K562 (cell line): Measurements from ENCODE around the gene INPP1. TPM values are rescaled to one million over a fixed set of nuclear protein-coding genes. Genes with fewer than 3 reads are reported as not detected.

Source experiments
- ATF3 ChIP-seq, 2 experiments: fragments of 450-650 bp in 1 of 2; sonication (generic) in 1 of 2; formaldehyde crosslinking in 1 of 2; IDR thresholded peaks in 1 of 2; conservative IDR thresholded peaks in 1 of 2; 2 replicates each; pipeline versions ENCODE4 v1.6.1 to v1.8.1; 2016 to 2023; ENCODE audit warnings: mild to moderate bottlenecking in 2 of 2, moderate library complexity in 2 of 2, inconsistent platforms in 1 of 2, missing genetic modification reagents in 1 of 2
- CCNT2 ChIP-seq: IDR thresholded peaks from 2 replicates; pipeline ENCODE4 v1.6.1; 2011; ENCODE audit warnings: borderline replicate concordance, low read depth, mild to moderate bottlenecking, moderate library complexity, mixed read lengths, low read length; ENCODE audit not compliant: insufficient read length; ENCODE audit errors: extremely low read depth
- EGR1 ChIP-seq: fragments of 450-650 bp; conservative IDR thresholded peaks from 2 replicates; pipeline ENCODE4 v1.6.1; 2017; ENCODE audit warnings: mild to moderate bottlenecking
- FOXK2 ChIP-seq, 2 experiments: fragments of 450-650 bp; IDR thresholded peaks in 1 of 2; conservative IDR thresholded peaks in 1 of 2; 2 replicates each; pipeline ENCODE4 v1.6.1; 2016; ENCODE audit warnings: low read depth in 2 of 2, mild to moderate bottlenecking in 1 of 2
- NELFE ChIP-seq: IDR thresholded peaks from 2 replicates; pipeline ENCODE4 v1.6.1; 2011; ENCODE audit warnings: mild to moderate bottlenecking; ENCODE audit not compliant: insufficient read depth, insufficient read length
- NRF1 ChIP-seq, 2 experiments: fragments of 450-650 bp; IDR thresholded peaks in 1 of 2; conservative IDR thresholded peaks in 1 of 2; 2 replicates each; pipeline ENCODE4 v1.6.1; 2014; ENCODE audit warnings: mild to moderate bottlenecking in 2 of 2
- PTTG1 ChIP-seq: fragments of 450-650 bp; IDR thresholded peaks from 2 replicates; pipeline ENCODE4 v1.6.1; 2016; ENCODE audit warnings: low read depth, mild to moderate bottlenecking, missing genetic modification characterization, missing compliant biosample characterization
- SIN3B ChIP-seq: fragments of 450-650 bp; IDR thresholded peaks from 2 replicates; pipeline ENCODE4 v1.6.1; 2017; ENCODE audit warnings: low read depth, mild to moderate bottlenecking, moderate library complexity
- TEAD4 ChIP-seq, 2 experiments: sonication (generic) in 1 of 2; formaldehyde crosslinking in 1 of 2; IDR thresholded peaks; 2 replicates each; pipeline versions ENCODE4 v1.6.1 to v1.8.0; 2012 to 2022; ENCODE audit warnings: borderline replicate concordance in 1 of 2, inconsistent platforms in 1 of 2, low read length in 1 of 2, mild to moderate bottlenecking in 1 of 2, missing genetic modification reagents in 1 of 2
- TRIM24 ChIP-seq, 2 experiments: fragments of 450-650 bp; IDR thresholded peaks; 2 replicates each; pipeline ENCODE4 v1.6.1; 2016
- ZBTB17 ChIP-seq: fragments of 450-650 bp; formaldehyde crosslinking; IDR thresholded peaks from 2 replicates; pipeline ENCODE4 v1.4.0; 2020; ENCODE audit warnings: mild to moderate bottlenecking
- ZFPM2 ChIP-seq: fragments of 250-450 bp; sonication (Bioruptor Pico); IDR thresholded peaks from 2 replicates; pipeline ENCODE4 v1.5.1; 2022; ENCODE audit warnings: mild to moderate bottlenecking
- ZSCAN32 ChIP-seq: fragments of 450-650 bp; formaldehyde crosslinking; IDR thresholded peaks from 2 replicates; pipeline ENCODE4 v1.4.0; 2020; ENCODE audit warnings: mild to moderate bottlenecking, moderate library complexity
- polyA plus RNA-seq, 8 experiments: library from polyadenylated mRNA; depleted of rRNA in 4 of 8; stranded (reverse) in 5 of 8; unstranded in 3 of 8; fragments of >200 nt; fragmentation: Nextera tagmentation in 2 of 8; fragmentation: Illumina TruSeq in 1 of 8; extraction: Ambion mirVana in 2 of 8; extraction: Trizol in 1 of 8; gene quantifications; 2 replicates each; pipeline versions ENCODE4 v1.2.1 to v1.2.3, GENCODE V29; 2011 to 2014; ENCODE audit warnings: inconsistent platforms in 1 of 8, missing spikeins in 1 of 8
- total RNA-seq, 7 experiments: library from RNA; depleted of rRNA in 6 of 7; stranded (reverse); fragments of >200 nt in 6 of 7; fragmentation: Illumina TruSeq in 2 of 7; extraction: Trizol in 2 of 7; gene quantifications; 2 replicates each; pipeline versions ENCODE4 v1.2.1 to v1.2.3, GENCODE V29; 2011 to 2021; ENCODE audit warnings: low replicate concordance in 1 of 7
- TF ChIP-seq, protein P1 (sequence below): fragments of 200-800 bp; sonication (Bioruptor generic); IDR thresholded peaks from 2 replicates; pipeline ENCODE4 v1.6.1; 2017; ENCODE audit warnings: missing genetic modification characterization, missing compliant biosample characterization
- TF ChIP-seq, protein P2 (sequence below), 2 experiments: fragments of 150-350 bp in 1 of 2; IDR thresholded peaks; 2 replicates each; pipeline ENCODE4 v1.6.1; 2012 to 2016; ENCODE audit warnings: low read depth in 2 of 2, low read length in 2 of 2, mild to moderate bottlenecking in 1 of 2, moderate library complexity in 1 of 2
- TF ChIP-seq, protein P3 (sequence below), 2 experiments: IDR thresholded peaks in 1 of 2; conservative IDR thresholded peaks in 1 of 2; 2 replicates each; pipeline ENCODE4 v1.6.1; 2016; ENCODE audit warnings: low read depth in 2 of 2, mild to moderate bottlenecking in 1 of 2, missing compliant biosample characterization in 1 of 2, missing genetic modification characterization in 1 of 2, moderate library complexity in 1 of 2

The INPP1 gene
- total and polyA plus RNA-seq, 9 of the 15 experiments (the other 6 are each of a cell fraction or from before 2014, with no cell fraction given), result 3.7 to 11.8 (median 6.5) TPM

- peak; percentile 53 for TF ChIP-seq CCNT2
- no peak for TF ChIP-seq ZSCAN32 (CRISPR knock-in tag)
- TF ChIP-seq TEAD4 (IDR thresholded peaks at IDR 0.05; ENCODE audit: low read length), result peak; percentile 39
- TF ChIP-seq TEAD4 (CRISPR knock-in tag; IDR thresholded peaks at IDR 0.05; ENCODE audit: borderline replicate concordance), result no peak
- TF ChIP-seq NRF1 (conservative IDR thresholded peaks at IDR 0.05 in 1 of 2, IDR thresholded peaks at IDR 0.05 in 1 of 2), result peak; percentile 53 to 57; a peak in 3 of 4 replicates
- TF ChIP-seq, protein P1, sequence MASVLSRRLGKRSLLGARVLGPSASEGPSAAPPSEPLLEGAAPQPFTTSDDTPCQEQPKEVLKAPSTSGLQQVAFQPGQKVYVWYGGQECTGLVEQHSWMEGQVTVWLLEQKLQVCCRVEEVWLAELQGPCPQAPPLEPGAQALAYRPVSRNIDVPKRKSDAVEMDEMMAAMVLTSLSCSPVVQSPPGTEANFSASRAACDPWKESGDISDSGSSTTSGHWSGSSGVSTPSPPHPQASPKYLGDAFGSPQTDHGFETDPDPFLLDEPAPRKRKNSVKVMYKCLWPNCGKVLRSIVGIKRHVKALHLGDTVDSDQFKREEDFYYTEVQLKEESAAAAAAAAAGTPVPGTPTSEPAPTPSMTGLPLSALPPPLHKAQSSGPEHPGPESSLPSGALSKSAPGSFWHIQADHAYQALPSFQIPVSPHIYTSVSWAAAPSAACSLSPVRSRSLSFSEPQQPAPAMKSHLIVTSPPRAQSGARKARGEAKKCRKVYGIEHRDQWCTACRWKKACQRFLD, result peak; percentile 82
- peak; percentile 33 for TF ChIP-seq EGR1
- peak in 1 of 2 experiments; percentile 53; a peak in 2 of 4 replicates for TF ChIP-seq TRIM24 (IDR thresholded peaks at IDR 0.05)
- TF ChIP-seq ZFPM2, result no peak
- TF ChIP-seq, protein P2, sequence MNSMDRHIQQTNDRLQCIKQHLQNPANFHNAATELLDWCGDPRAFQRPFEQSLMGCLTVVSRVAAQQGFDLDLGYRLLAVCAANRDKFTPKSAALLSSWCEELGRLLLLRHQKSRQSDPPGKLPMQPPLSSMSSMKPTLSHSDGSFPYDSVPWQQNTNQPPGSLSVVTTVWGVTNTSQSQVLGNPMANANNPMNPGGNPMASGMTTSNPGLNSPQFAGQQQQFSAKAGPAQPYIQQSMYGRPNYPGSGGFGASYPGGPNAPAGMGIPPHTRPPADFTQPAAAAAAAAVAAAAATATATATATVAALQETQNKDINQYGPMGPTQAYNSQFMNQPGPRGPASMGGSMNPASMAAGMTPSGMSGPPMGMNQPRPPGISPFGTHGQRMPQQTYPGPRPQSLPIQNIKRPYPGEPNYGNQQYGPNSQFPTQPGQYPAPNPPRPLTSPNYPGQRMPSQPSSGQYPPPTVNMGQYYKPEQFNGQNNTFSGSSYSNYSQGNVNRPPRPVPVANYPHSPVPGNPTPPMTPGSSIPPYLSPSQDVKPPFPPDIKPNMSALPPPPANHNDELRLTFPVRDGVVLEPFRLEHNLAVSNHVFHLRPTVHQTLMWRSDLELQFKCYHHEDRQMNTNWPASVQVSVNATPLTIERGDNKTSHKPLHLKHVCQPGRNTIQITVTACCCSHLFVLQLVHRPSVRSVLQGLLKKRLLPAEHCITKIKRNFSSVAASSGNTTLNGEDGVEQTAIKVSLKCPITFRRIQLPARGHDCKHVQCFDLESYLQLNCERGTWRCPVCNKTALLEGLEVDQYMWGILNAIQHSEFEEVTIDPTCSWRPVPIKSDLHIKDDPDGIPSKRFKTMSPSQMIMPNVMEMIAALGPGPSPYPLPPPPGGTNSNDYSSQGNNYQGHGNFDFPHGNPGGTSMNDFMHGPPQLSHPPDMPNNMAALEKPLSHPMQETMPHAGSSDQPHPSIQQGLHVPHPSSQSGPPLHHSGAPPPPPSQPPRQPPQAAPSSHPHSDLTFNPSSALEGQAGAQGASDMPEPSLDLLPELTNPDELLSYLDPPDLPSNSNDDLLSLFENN (IDR thresholded peaks at IDR 0.05; ENCODE audit: low read depth in 2 of 2, low read length in 2 of 2), result 0 out of 4 replicates have a peak, but pooled peaks of 1 of the 2 experiments have one; percentile 44
- TF ChIP-seq, protein P3, sequence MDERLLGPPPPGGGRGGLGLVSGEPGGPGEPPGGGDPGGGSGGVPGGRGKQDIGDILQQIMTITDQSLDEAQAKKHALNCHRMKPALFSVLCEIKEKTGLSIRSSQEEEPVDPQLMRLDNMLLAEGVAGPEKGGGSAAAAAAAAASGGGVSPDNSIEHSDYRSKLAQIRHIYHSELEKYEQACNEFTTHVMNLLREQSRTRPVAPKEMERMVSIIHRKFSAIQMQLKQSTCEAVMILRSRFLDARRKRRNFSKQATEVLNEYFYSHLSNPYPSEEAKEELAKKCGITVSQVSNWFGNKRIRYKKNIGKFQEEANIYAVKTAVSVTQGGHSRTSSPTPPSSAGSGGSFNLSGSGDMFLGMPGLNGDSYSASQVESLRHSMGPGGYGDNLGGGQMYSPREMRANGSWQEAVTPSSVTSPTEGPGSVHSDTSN (CRISPR knock-in tag; IDR thresholded peaks at IDR 0.05; ENCODE audit: low read depth), result no peak
- TF ChIP-seq, protein P3 (tag; conservative IDR thresholded peaks at IDR 0.05; ENCODE audit: low read depth), result peak; percentile 59
- no peak for TF ChIP-seq ZBTB17
- no peak for TF ChIP-seq PTTG1
- TF ChIP-seq FOXK2 (conservative IDR thresholded peaks at IDR 0.05 in 1 of 2, IDR thresholded peaks at IDR 0.05 in 1 of 2; ENCODE audit: low read depth in 2 of 2), result peak; percentile 56 to 63
- TF ChIP-seq ATF3 (IDR thresholded peaks at IDR 0.05), result peak; percentile 60
- no peak for TF ChIP-seq ATF3 (CRISPR knock-in tag; conservative IDR thresholded peaks at IDR 0.05)
- no peak for TF ChIP-seq SIN3B
- TF ChIP-seq NELFE, result no peak
Observed at GRCh38 chr2:190352668-190353536, 9.5 kb downstream of the INPP1 start (continued).
